Inflammatory macrophage treated with lipopolysaccharide for 1 hour (primary cell): ENCODE measurements around the gene ISM1.

ENCODE experiments used
- DNase-seq, 2 donors: peaks; one replicate each; pipeline ENCODE4 v3.0.0-alpha.2; 2020 to 2022

ISM1 gene

DNA sequence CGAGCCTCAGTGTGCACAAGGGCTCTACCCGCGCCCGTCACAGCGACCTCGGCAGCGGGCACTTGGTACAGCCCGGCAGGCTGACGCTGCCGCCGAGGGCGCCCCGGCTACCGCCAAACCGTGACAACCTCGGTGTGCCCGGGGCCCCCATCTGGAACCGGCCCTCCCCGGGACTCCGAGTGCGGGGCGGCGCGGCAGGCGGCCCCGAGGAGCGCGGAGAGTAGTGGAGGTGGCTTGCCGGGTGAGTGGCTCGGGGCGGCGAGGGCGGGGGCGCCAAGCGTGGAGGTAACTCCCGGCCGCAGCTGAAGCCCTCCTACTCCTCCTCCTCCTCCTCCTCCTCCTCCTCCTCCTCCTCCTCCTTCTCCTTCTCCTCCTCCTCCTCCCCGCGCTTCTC is at the start of gene ISM1:
Gene ISM1, plus strand, starts transcription at position 371 of the 394 bp plus-strand sequence. CDS start 503 bp downstream, outside the sequence.
- DNase-seq = no peak

DNA sequence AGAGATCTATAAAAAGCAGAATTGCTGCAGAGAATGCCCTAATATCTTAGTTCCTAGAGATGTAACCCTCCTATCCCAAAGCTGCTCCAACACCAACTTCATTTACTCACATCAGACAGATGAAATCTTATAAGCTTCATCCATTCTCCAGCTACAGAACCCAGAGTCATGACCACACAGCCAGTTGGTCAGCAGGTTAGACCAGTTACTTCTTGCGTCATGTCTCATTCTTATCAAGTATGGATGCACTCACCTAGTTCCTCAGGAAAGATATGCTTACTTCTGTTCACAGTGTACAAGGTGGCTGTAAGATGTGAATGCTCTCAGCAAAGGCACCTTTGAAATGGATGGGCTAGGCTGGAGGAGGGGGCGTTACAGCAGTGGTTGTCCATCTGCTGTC is 47.9 kb upstream of the ISM1 start:
- no peak for DNase-seq

- no peak for DNase-seq
Observed at GRCh38 chr20:13174402-13174801, 46.7 kb upstream of the ISM1 start.

DNA sequence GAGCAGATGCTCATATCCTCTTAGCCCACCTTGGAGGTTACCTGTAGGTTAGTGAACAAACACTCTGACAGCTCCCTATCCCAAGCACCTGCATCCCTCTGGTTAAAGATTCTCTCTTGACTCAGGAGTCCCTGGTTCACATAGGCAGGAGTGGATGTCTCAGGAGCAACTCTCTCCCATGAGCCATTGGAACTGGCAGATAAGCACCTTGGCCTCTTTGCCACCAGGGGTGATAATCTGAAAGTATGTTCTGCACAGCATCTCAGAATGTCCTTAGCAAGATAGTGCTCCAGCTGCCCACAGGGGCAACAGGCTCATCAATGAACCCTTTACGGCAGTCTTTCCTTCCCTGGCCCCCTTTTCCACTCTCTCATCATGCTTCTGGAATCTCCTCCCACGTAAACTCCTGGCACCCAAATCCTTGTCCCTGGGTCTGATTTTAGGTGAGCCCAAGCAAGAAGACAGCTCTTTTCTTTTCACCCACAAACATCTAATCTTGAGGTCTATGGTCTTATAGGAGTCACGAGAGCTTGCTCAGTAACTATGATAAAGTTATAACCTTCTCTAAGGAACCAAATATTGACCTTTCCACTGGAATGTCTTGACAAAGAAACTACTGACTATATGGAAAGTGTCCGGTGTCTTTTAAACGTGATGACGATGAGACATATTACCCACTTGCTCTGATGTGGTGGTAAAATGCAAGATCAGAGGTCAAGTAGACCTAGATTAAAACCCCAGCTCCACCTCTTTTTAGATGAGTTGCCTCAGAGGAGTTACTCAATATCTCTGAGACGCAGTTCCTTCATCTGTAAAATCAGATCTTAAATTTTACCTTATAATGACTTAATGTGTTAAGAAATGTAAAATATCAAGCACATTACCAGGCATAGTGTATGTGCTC is 39.8 kb upstream of the ISM1 start:
- DNase-seq = no peak

GRCh38 chr20:13183005-13183404 is 38.1 kb upstream of the ISM1 start:
- no peak for DNase-seq

DNA sequence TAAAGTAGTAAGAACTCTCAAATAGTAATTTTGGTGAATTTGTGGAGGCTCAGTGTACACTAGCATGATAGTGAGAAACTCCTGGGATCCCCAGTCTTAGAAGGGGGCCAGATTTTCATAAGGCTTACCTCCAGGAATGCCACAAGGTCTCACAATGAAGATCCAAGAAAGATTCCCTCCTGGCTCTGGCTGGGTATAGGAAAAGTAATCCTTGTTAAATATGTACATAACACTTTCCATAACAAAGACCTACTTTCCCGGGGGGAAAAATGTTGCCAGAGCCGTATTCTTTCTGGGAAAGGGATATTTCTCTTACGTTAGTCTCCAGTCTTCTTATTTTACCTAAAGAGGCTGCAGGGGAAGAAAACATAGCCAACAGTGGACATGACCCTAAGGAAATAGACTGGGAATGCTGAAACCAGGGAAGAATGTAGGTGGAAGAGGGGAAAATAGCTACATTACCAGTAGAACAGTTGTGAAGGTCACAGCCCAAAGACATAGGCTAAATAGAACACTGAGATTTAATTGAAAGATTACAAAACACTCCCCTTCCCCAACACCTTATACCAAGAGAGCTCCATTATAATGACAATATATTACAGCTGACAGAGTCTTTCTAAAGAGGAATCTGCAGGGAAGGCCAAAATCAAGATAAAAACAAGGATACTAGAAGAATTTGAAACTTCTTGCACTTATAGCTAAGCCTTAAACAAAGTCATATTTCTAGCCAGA is 34.9 kb upstream of the ISM1 start:
- no peak for DNase-seq

- no peak for DNase-seq
Observed at GRCh38 chr20:13187899-13188298, 33.2 kb upstream of the ISM1 start.

- no peak for DNase-seq
Observed at GRCh38 chr20:13199279-13199678, 21.8 kb upstream of the ISM1 start.

DNA sequence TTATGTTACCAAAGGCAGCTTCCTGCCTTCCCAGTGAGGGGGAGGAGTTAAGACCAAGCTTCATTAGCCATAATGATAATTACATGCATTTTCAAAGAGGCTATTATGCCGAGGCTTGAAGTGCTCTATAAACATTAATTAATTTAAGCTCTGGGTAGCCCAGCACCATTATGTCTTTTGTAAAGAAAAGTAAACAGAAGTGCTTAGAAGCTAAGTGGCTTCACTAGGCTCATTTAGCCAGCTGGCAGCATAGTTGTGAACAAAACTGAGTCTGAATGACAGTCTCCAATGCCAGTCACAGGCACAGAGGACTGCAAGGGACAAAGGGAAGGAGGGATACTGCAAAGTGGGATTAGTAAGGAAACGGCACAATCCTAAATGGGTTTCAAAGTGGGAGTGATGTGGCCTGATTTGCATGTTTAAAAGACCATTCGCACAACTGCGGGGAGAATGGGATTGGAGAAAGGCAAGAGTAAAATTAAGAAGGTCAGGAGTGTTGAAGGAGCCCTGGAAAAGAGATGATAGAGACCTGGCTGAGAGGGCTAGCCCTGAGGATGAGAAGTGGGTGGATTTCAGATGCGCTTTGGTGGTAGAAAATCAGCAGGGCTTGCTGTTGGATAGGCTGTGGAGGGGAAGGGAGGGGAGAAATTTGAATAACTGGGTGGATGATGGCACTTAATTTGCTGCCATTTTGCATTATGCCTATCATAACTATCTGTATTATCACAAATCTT is 20.1 kb upstream of the ISM1 start:
- DNase-seq = no peak

DNA sequence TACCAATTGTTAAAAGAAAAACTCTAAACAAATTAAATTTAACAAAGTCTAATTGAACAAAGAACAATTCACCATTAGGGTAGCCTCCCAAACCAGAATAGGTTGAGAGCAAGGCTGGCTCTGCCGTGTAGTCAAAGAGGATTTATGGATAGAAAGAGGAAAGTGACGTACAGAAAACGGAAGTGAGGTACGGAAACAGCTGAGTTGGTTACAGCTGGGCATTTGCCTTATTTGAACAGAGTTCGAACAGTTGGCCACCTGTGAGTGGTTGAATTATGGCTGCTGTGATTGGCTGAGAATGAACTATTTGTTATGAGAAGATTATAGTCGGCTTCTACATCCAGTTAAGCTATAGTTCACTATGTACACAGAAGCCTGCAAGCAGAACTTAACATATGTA is 18.5 kb upstream of the ISM1 start:
- DNase-seq = peak in 1 of 2 donors; percentile 46

DNA sequence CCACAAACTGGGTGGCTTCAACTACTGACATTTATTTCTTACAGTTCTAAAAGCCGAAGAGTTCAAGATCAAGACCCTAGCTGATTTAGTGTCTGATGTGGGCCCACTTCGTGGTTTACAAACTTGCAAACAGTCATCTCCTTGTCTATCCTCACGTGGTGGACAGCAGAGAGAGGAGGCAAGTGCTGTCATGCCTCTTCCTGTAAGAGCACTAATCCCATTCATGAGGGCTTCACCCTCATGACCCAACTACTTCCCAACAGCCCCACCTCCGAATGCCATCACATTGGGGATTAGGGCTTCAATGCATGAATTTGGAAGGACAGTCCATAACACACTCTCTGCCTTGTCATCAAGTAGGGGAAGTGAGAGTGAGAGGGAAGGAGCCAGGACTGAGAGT is 15.6 kb upstream of the ISM1 start:
- no peak for DNase-seq

DNA sequence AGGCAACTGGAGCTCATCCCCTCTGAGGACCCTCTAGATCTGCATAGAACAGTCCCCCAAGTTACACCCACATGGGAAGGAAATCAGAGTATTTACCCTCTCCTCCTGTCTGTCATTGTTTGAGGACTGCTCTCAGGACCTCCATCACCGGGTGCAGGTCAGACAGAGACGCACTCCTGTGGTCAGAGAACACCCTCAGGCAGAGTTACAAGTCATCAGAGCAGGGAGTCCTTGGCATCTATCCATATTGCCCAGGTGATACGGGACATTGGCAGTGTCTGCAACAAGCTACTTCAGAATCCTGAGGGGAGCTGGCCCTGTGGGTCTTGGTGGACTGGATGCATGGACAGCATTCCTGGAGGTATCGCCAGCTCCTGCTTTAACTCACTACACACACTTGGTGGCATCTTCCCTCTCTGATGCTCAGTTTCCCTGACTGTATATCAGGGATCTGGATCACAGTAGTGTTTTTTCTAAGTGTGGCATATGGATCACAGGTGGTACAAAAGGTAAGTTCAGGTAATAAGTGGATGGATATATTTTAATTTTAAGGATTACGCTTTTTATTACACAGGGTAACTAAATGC is 15.1 kb upstream of the ISM1 start:
- no peak for DNase-seq

GRCh38 chr20:13207016-13207415 is 14.1 kb upstream of the ISM1 start:
- DNase-seq = no peak

DNA sequence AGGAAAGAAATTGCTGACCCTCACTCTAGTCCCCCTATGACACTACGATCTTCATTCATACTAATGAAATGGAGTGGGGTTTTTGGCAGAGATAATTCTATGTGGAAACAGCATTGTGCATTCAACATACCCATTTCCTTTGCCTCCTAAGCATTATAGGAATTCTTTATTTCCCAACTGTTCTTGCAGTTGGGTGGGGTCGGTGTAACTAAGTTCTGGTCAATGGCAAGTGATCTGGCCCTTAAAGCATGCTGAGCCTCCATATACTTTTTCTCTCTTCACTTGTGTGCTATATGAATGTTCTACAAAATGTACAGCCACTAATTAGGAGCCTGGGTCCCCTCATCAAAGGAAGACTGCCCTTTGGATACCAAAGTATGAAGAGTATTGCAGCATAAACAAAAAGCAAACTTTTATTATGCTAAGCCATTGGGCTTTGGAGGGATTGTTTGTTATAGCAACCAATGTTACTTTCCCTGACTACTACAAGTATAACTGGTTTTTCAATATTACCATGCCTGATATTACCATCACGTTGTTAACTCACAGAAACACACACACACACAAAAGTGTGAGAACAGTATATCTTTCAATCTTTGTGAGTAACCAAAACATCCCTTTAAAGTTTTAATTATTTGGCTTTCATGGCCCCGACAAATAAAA is 9.0 kb upstream of the ISM1 start:
- no peak for DNase-seq

DNA sequence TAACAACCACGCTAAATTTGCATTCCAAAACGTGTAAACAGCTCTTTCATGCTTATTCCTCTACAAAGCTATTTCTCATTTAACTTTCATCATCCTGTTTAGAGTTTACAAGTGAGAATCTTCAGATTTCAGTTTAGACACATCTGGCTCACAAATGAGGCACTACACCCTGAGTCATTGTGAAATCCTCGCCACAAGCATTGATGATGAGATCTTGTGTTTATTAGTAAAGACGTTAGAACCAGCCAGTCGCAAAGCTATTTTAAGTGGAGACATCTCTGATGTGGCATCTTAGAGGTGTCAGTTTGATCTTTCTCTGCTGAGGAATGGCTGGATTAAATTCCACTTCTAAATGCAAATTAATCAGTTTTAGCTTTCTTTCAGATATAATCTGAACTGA is 8.3 kb upstream of the ISM1 start:
- no peak for DNase-seq

GRCh38 chr20:13213335-13213734 is 7.7 kb upstream of the ISM1 start:
- no peak for DNase-seq

DNA sequence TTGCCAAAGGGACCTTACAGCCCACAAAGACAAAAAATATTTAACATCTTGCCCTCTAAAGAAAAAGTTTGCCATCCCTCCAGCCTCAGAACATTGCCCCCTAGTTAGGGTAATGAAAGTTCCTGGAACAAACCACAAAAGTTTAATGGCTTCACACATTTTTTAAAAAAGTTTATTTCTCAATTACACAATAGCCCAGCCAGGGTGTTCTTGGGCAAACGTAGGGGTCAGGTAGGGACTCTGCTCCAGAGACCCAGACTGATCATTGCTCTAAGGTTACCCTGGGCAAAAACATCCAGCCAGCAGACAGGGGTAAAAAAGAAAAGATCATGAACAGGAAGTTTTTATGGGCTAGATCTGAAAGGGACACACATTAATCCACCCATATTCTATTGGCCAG is 4.5 kb upstream of the ISM1 start:
- no peak for DNase-seq

DNA sequence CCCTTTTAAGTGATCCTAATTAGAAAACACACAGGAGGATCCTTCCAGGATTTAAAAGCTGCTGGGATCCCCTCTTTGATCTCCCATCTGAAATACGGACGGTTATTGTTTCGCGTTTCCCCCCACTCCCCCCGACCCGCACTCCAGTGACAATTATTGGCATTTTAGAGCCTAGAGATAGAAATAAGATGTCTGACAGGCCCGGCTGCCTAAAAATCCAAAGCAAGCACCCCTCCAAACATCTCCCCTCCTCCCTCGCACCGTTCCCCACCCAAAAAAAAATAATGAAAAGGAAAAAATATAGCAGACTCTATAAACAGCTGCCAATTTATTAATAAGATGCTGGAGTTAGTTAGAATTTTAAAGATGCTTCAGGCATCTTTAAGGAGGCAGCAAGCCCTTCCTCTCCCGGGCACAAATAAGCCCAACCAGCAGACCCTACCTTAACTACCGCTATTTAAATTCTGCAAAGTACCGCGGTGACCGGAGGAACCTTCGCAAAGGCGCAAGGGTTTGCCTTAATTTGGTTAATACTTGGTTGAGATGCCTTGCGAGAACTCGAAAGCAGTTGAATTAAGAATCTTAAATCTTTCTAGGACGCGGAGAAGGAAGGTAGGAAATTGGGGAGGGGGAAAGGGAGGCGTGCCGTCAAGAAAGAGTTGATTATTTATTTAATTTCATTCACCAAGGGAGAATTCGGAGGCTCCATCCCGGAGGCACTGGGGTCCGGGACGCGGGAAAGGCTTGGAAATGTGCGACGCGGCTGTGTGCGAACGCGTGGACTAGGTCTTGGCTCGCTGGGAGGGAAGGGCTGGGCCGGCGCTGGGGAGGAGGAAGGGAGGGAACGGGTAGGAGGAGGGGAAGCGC is 1.5 kb upstream of the ISM1 start:
- DNase-seq = no peak

GRCh38 chr20:13220194-13220903 is 725 bp upstream of the ISM1 start:
- DNase-seq = peak; percentile 4 to 9

DNA sequence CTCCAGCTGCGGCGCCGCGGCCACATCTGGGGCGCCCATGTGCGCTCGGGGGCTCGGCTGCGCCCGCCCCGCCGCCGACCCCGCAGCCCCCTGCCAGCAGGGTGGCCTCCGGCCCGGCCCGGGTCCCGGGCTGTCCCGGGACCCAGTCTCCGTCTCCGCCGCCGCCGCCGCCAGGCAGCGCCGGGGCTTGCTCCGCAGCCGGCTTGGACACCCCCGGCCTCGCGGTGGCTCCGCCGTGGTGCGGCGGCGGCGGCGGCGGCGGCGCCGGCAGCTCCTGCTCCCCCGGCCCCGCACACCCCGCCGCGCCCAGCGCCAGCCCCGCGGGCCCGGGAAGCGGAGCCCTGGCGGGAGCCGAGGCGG is 219 bp downstream of the ISM1 start:
- DNase-seq = no peak
